Neural cell (in vitro differentiated cells): ENCODE results near the gene TSC22D3. TPM values are rescaled to one million over a fixed set of nuclear protein-coding genes. Genes with fewer than 3 reads are reported as not detected.

Experiments
- H2AFZ ChIP-seq: fragments of 200-600, 300-800 bp; sonication (generic), shearing (Covaris generic); 2 replicates; pipeline ENCODE4 v1.6.0; 2014; ENCODE audit warnings: low read depth, mild to moderate bottlenecking, antibody characterized with exemption, low read length, moderate library complexity
- H3F3A ChIP-seq: fragments of 200-600 bp; shearing (Covaris generic); 2 replicates; pipeline ENCODE4 v1.6.1; 2016; ENCODE audit warnings: mild to moderate bottlenecking, moderate library complexity, mixed read lengths, antibody characterized with exemption, low read length; ENCODE audit not compliant: insufficient read depth, poor library complexity, severe bottlenecking
- H3K27ac ChIP-seq: fragments of 200-600, 300-800 bp; sonication (generic), shearing (Covaris generic); 2 replicates; pipeline ENCODE4 v1.5.1; 2014; ENCODE audit warnings: mild to moderate bottlenecking, low read length, moderate library complexity
- H3K27me3 ChIP-seq: fragments of 300-800, 200-600 bp; sonication (generic), shearing (Covaris generic); 2 replicates; pipeline ENCODE4 v1.6.0; 2014; ENCODE audit warnings: mild to moderate bottlenecking, low read depth, low read length, moderate library complexity; ENCODE audit not compliant: insufficient read depth
- H3K36me3 ChIP-seq: fragments of 300-800, 200-600 bp; sonication (generic), shearing (Covaris generic); 2 replicates; pipeline ENCODE4 v1.5.1; 2014; ENCODE audit warnings: mild to moderate bottlenecking, antibody characterized with exemption, low read length, moderate library complexity; ENCODE audit not compliant: insufficient read depth
- H3K4me2 ChIP-seq: fragments of 300-800, 200-600 bp; sonication (generic), shearing (Covaris generic); 2 replicates; pipeline ENCODE4 v1.6.0; 2014; ENCODE audit warnings: mild to moderate bottlenecking, low read length
- H3K4me3 ChIP-seq: fragments of 300-800, 200-600 bp; sonication (generic), shearing (Covaris generic); 2 replicates; pipeline ENCODE4 v1.5.1; 2014; ENCODE audit warnings: mild to moderate bottlenecking, low read length, moderate library complexity
- H3K79me2 ChIP-seq: fragments of 200-600 bp; shearing (Covaris generic); replicated peaks from 2 replicates; pipeline ENCODE4 v1.6.0; 2014; ENCODE audit warnings: mild to moderate bottlenecking, low read length, moderate library complexity; ENCODE audit not compliant: insufficient read depth
- H3K9ac ChIP-seq: fragments of 300-800, 200-600 bp; sonication (generic), shearing (Covaris generic); 2 replicates; pipeline ENCODE4 v1.6.1; 2016; ENCODE audit warnings: mild to moderate bottlenecking, low read length, mixed read lengths
- H3K9me2 ChIP-seq: fragments of 200-600 bp; shearing (Covaris generic); 2 replicates; pipeline ENCODE4 v1.6.1; 2016; ENCODE audit warnings: mild to moderate bottlenecking, low read length, mixed read lengths; ENCODE audit not compliant: insufficient read depth
- H3K9me3 ChIP-seq: fragments of 200-600, 300-800 bp; sonication (generic), shearing (Covaris generic); 2 replicates; pipeline ENCODE4 v1.6.1; 2016; ENCODE audit warnings: mild to moderate bottlenecking, mixed run types, low read length, moderate library complexity, mixed read lengths
- H4K20me1 ChIP-seq: fragments of 200-600 bp; shearing (Covaris generic); 2 replicates; pipeline ENCODE4 v1.6.1; 2016; ENCODE audit warnings: mild to moderate bottlenecking, mixed run types; ENCODE audit not compliant: insufficient read depth
- EP300 ChIP-seq: fragments of 450-650 bp; conservative IDR thresholded peaks from 2 replicates; pipeline ENCODE4 v1.6.1; 2014; ENCODE audit warnings: antibody characterized with exemption, mild to moderate bottlenecking, moderate library complexity; ENCODE audit not compliant: poor library complexity, severe bottlenecking
- EZH2 ChIP-seq: fragments of 200-600, 300-800 bp; shearing (Covaris generic), sonication (generic); IDR thresholded peaks from 2 replicates; pipeline ENCODE4 v1.6.1; 2014; ENCODE audit warnings: antibody characterized with exemption, low read length, borderline replicate concordance, mild to moderate bottlenecking; ENCODE audit not compliant: insufficient read depth, poor library complexity, severe bottlenecking
- MXI1 ChIP-seq: fragments of 450-650 bp; conservative IDR thresholded peaks from 2 replicates; pipeline ENCODE4 v1.6.1; 2014; ENCODE audit warnings: antibody characterized with exemption, mild to moderate bottlenecking; ENCODE audit not compliant: poor library complexity, severe bottlenecking
- POLR2AphosphoS5 ChIP-seq: IDR thresholded peaks from 2 replicates; pipeline ENCODE4 v1.6.1; 2012
- RAD21 ChIP-seq: fragments of 450-650 bp; conservative IDR thresholded peaks from 2 replicates; pipeline ENCODE4 v1.6.1; 2014; ENCODE audit warnings: antibody characterized with exemption, mild to moderate bottlenecking, moderate library complexity
- SMC3 ChIP-seq: fragments of 450-650 bp; conservative IDR thresholded peaks from 2 replicates; pipeline ENCODE4 v1.6.1; 2014; ENCODE audit warnings: antibody characterized with exemption, mild to moderate bottlenecking, moderate library complexity; ENCODE audit not compliant: poor library complexity
- TAF1 ChIP-seq: IDR thresholded peaks from 2 replicates; pipeline ENCODE4 v1.6.1; 2012; ENCODE audit warnings: low read depth
- polyA plus RNA-seq: library from polyadenylated mRNA; depleted of rRNA; stranded (reverse); fragments of >200 nt; gene quantifications from 2 replicates; pipeline ENCODE4 v1.2.3, GENCODE V29; 2014
- TF ChIP-seq, protein P1 (sequence below): IDR thresholded peaks from 2 replicates; pipeline ENCODE4 v1.6.1; 2012; ENCODE audit warnings: borderline replicate concordance
- TF ChIP-seq, protein P2 (sequence below): fragments of 450-650 bp; IDR thresholded peaks from 2 replicates; pipeline ENCODE4 v1.5.1; 2014; ENCODE audit warnings: antibody characterized with exemption, mild to moderate bottlenecking, moderate library complexity; ENCODE audit not compliant: poor library complexity, severe bottlenecking

The TSC22D3 gene
- polyA plus RNA-seq, 1 donor from 2014 or later = 96.8 TPM

DNA sequence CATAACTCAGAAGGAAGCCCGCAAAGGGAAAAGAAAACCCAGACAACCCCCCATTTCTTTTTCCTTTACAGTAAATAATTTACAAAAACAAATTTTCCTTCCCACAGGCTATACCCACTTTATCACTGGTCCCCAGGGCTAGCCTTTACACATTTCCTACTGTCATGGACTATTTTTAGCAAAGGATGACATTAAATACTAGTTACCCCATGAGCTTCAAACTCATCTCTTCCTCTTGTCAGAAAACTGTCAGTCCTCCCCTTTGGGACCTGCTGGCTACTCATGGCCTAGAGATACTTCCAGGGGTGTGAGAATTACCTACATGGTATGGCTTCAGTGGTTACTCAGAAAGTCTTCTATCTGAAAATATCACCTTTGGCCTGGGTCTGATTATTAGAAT lies 11.9 kb downstream of the TSC22D3 start:
- H3K4me3 ChIP-seq = no peak overlapping the region

DNA sequence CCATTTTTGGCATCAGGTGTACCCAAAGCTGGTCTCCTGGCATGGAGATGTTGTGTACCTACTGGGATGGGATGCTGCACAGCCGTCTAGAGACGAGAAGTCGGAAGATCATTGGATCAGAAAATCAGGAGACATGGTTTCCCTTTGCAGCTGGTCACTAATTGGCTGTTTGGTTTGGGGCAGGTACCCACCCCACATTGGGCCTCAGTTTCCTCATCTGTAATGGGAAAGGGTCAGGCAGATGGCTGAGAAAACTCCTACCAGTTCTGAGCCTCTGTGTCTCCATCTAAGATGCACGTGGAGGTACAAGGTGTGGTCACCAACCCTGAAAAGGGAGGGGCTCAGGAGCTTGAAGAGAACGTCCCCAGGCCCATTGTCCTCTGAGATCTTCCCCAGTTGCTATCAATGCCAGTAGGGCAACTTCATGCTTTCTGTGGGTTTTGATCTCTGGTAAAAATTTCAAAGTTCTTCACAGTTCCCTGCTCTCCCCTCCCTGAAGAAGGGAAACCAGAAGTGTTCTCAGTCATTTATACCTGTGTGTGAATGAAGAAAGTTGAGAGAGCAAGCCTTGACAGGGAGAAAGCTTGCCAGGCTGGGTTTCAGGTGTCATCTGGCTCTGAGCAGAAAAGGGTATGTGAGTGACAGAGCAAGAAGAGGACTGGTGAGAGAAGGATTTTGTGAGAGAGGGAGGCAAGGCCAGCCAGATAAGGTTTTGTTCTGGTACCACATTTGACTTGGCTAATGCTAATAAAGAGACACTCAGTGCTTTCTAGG lies 15.1 kb downstream of the TSC22D3 start:
- no peaks in the 10 kb centered on the region for H3F3A ChIP-seq
- H3K9me3 ChIP-seq = no peaks in the 10 kb centered on the region
- no peak overlapping the region for H3K9ac ChIP-seq
- TF ChIP-seq MXI1 (no peak), EP300 (no peak), SMC3 (no peak), RAD21 (no peak), POLR2AphosphoS5 (no peak), TAF1 (no peak), EZH2 (no peak)
- TF ChIP-seq, protein P1, sequence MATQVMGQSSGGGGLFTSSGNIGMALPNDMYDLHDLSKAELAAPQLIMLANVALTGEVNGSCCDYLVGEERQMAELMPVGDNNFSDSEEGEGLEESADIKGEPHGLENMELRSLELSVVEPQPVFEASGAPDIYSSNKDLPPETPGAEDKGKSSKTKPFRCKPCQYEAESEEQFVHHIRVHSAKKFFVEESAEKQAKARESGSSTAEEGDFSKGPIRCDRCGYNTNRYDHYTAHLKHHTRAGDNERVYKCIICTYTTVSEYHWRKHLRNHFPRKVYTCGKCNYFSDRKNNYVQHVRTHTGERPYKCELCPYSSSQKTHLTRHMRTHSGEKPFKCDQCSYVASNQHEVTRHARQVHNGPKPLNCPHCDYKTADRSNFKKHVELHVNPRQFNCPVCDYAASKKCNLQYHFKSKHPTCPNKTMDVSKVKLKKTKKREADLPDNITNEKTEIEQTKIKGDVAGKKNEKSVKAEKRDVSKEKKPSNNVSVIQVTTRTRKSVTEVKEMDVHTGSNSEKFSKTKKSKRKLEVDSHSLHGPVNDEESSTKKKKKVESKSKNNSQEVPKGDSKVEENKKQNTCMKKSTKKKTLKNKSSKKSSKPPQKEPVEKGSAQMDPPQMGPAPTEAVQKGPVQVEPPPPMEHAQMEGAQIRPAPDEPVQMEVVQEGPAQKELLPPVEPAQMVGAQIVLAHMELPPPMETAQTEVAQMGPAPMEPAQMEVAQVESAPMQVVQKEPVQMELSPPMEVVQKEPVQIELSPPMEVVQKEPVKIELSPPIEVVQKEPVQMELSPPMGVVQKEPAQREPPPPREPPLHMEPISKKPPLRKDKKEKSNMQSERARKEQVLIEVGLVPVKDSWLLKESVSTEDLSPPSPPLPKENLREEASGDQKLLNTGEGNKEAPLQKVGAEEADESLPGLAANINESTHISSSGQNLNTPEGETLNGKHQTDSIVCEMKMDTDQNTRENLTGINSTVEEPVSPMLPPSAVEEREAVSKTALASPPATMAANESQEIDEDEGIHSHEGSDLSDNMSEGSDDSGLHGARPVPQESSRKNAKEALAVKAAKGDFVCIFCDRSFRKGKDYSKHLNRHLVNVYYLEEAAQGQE = no peak
- TF ChIP-seq, protein P2, sequence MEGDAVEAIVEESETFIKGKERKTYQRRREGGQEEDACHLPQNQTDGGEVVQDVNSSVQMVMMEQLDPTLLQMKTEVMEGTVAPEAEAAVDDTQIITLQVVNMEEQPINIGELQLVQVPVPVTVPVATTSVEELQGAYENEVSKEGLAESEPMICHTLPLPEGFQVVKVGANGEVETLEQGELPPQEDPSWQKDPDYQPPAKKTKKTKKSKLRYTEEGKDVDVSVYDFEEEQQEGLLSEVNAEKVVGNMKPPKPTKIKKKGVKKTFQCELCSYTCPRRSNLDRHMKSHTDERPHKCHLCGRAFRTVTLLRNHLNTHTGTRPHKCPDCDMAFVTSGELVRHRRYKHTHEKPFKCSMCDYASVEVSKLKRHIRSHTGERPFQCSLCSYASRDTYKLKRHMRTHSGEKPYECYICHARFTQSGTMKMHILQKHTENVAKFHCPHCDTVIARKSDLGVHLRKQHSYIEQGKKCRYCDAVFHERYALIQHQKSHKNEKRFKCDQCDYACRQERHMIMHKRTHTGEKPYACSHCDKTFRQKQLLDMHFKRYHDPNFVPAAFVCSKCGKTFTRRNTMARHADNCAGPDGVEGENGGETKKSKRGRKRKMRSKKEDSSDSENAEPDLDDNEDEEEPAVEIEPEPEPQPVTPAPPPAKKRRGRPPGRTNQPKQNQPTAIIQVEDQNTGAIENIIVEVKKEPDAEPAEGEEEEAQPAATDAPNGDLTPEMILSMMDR = no peak
- no peak overlapping the region for H3K4me2 ChIP-seq
- H3K79me2 ChIP-seq = no peaks in the 10 kb centered on the region
- H3K9me2 ChIP-seq = no peaks in the 10 kb centered on the region
- H3K27ac ChIP-seq = no peak overlapping the region
- no peaks in the 10 kb centered on the region for H4K20me1 ChIP-seq
- H3K27me3 ChIP-seq = no peaks in the 10 kb centered on the region
- H3K36me3 ChIP-seq = no peaks in the 10 kb centered on the region
- no peak overlapping the region for H2AFZ ChIP-seq
- H3K4me3 ChIP-seq = no peak overlapping the region

More for the DNA sequence above, 11.9 kb downstream of the TSC22D3 start:
- no peaks in the 10 kb centered on the region for H4K20me1 ChIP-seq
- no peaks in the 10 kb centered on the region for H3K79me2 ChIP-seq
- H3K36me3 ChIP-seq = no peaks in the 10 kb centered on the region
- no peak overlapping the region for H2AFZ ChIP-seq
- H3K9ac ChIP-seq = no peak overlapping the region
- no peak overlapping the region for H3K27ac ChIP-seq
- TF ChIP-seq, protein P2 = no peak
- TF ChIP-seq EP300 (no peak), MXI1 (no peak), EZH2 (no peak), RAD21 (no peak), TAF1 (no peak), SMC3 (no peak)
- TF ChIP-seq, protein P1 = no peak
- H3K9me2 ChIP-seq = no peaks in the 10 kb centered on the region
- no peak overlapping the region for H3K4me2 ChIP-seq
- no peaks in the 10 kb centered on the region for H3K27me3 ChIP-seq
- H3K9me3 ChIP-seq = no peaks in the 10 kb centered on the region
- no peaks in the 10 kb centered on the region for H3F3A ChIP-seq
